AG09319 (cell line): ENCODE data around the gene DOCK10.
A peak's percentile ranks its signal among the peaks of the same experiment; 100 is the strongest.

ENCODE experiments used
- DNase-seq: peaks from one replicate; pipeline ENCODE4 v3.0.0-alpha.2; 2010; ENCODE audit warnings: low read depth; ENCODE audit errors: extremely low read depth
- CTCF ChIP-seq: IDR thresholded peaks from 2 replicates; pipeline ENCODE4 v1.5.1; 2011; ENCODE audit warnings: low read depth, mild to moderate bottlenecking, inconsistent platforms, low read length, moderate library complexity

DOCK10 gene

GRCh38 chr2:224882291-224883171 is 159.7 kb downstream of the DOCK10 start:
- DNase-seq: peak; percentile 52
- no peak for TF ChIP-seq CTCF

- TF ChIP-seq CTCF: no peak
- DNase-seq: no peak
Measured at GRCh38 chr2:224881846-224882245, 160.4 kb downstream of the DOCK10 start.

- no peak for TF ChIP-seq CTCF
- no peak for DNase-seq
Measured at GRCh38 chr2:224876522-224876921, 165.7 kb downstream of the DOCK10 start.

GRCh38 chr2:224875841-224876240 is 166.4 kb downstream of the DOCK10 start:
- no peak for DNase-seq
- no peak for TF ChIP-seq CTCF

- DNase-seq: no peak
- TF ChIP-seq CTCF: no peak
Measured at GRCh38 chr2:224875153-224875552, 167.1 kb downstream of the DOCK10 start.

GRCh38 chr2:224871813-224872212 is 170.5 kb downstream of the DOCK10 start:
- TF ChIP-seq CTCF: no peak
- DNase-seq: no peak

GRCh38 chr2:224870341-224870740 is 171.9 kb downstream of the DOCK10 start:
- TF ChIP-seq CTCF: no peak
- no peak for DNase-seq
